Liver (tissue), 9 donors: ENCODE data around the gene CSTPP1. TPM values are rescaled to one million over a fixed set of nuclear protein-coding genes. Genes with fewer than 3 reads are reported as not detected.
"Not testable (repeated sequence)": the region's sequence is repeated elsewhere in the genome, so short reads cannot be mapped to it uniquely, and the experiment has no call there.

Experiments used
- DNase-seq: peaks from one replicate; pipeline ENCODE4 v3.0.0-alpha.2; 2017; ENCODE audit warnings: low spot score
- H3K27ac ChIP-seq, 2 donors: one replicate each; pipeline ENCODE4 v1.7.0; 2013; ENCODE audit warnings: inconsistent platforms in 2 of 2, low read length in 2 of 2, control low read depth in 1 of 2, low read depth in 1 of 2, mild to moderate bottlenecking in 1 of 2
- H3K27me3 ChIP-seq, 4 donors: one replicate each; pipeline versions ENCODE4 v1.6.1 to v1.7.0; 2013; ENCODE audit warnings: low read length in 3 of 4, inconsistent platforms in 1 of 4, mild to moderate bottlenecking in 1 of 4, moderate library complexity in 1 of 4; ENCODE audit not compliant: control insufficient read depth in 4 of 4, insufficient read depth in 4 of 4
- H3K36me3 ChIP-seq, 4 donors: one replicate each; pipeline versions ENCODE4 v1.6.1 to v1.7.0; 2013; ENCODE audit warnings: low read length in 3 of 4, mild to moderate bottlenecking in 3 of 4, low read depth in 1 of 4, moderate library complexity in 1 of 4; ENCODE audit not compliant: control insufficient read depth in 4 of 4, insufficient read depth in 3 of 4
- H3K4me1 ChIP-seq, 4 donors: one replicate each; pipeline versions ENCODE4 v1.6.1 to v1.7.0; 2013; ENCODE audit warnings: low read length in 3 of 4, mild to moderate bottlenecking in 3 of 4, moderate library complexity in 1 of 4; ENCODE audit not compliant: control insufficient read depth in 4 of 4, insufficient read depth in 4 of 4
- H3K4me3 ChIP-seq, 3 donors: one replicate each; pipeline versions ENCODE4 v1.6.1 to v1.7.0; 2013; ENCODE audit warnings: low read length in 3 of 3, control low read depth in 1 of 3, low read depth in 1 of 3, mild to moderate bottlenecking in 1 of 3
- H3K9ac ChIP-seq, 2 donors: one replicate each; pipeline ENCODE4 v1.7.0; 2013; ENCODE audit warnings: low read length in 2 of 2, mild to moderate bottlenecking in 2 of 2, moderate library complexity in 2 of 2, control low read depth in 1 of 2, low read depth in 1 of 2
- H3K9me3 ChIP-seq, 4 donors: one replicate each; pipeline versions ENCODE4 v1.6.1 to v1.7.0; 2013; ENCODE audit warnings: low read length in 3 of 4; ENCODE audit not compliant: control insufficient read depth in 4 of 4
- EGR1 ChIP-seq, 2 donors: IDR thresholded peaks; 2 replicates each; pipeline ENCODE4 v1.6.1; 2016 to 2018; ENCODE audit warnings: antibody characterized with exemption in 2 of 2, low read depth in 2 of 2
- FOXA1 ChIP-seq: IDR thresholded peaks from 2 replicates; pipeline ENCODE4 v1.6.1; 2016; ENCODE audit warnings: antibody characterized with exemption
- GABPA ChIP-seq, 2 donors: IDR thresholded peaks in 1 of 2; conservative IDR thresholded peaks in 1 of 2; 2 replicates each; pipeline ENCODE4 v1.6.1; 2016; ENCODE audit warnings: antibody characterized with exemption in 2 of 2, mild to moderate bottlenecking in 1 of 2, moderate library complexity in 1 of 2
- HNF4G ChIP-seq: IDR thresholded peaks from 2 replicates; pipeline ENCODE4 v1.6.1; 2016; ENCODE audit warnings: antibody characterized with exemption
- JUND ChIP-seq, 2 donors: IDR thresholded peaks; 2 replicates each; pipeline ENCODE4 v1.6.1; 2016; ENCODE audit warnings: antibody characterized with exemption in 2 of 2
- RXRA ChIP-seq, 2 donors: IDR thresholded peaks; 2 replicates each; pipeline ENCODE4 v1.6.1; 2017 to 2018; ENCODE audit warnings: antibody characterized with exemption in 2 of 2, mild to moderate bottlenecking in 1 of 2
- SP1 ChIP-seq: IDR thresholded peaks from 2 replicates; pipeline ENCODE4 v1.6.1; 2018; ENCODE audit warnings: antibody characterized with exemption, mild to moderate bottlenecking
- TAF1 ChIP-seq: conservative IDR thresholded peaks from 2 replicates; pipeline ENCODE4 v1.6.1; 2016; ENCODE audit warnings: antibody characterized with exemption, mild to moderate bottlenecking
- YY1 ChIP-seq: IDR thresholded peaks from 2 replicates; pipeline ENCODE4 v1.6.1; 2016; ENCODE audit warnings: antibody characterized with exemption, mild to moderate bottlenecking
- WGBS: extraction: QIAGEN DNeasy Blood & Tissue Kit; methylation state at CpG from one replicate; pipeline ENCODE4 v1.1.7; 2013; 5-methylcytosine and 5-hydroxymethylcytosine counted together
- polyA plus RNA-seq, 2 donors: library from polyadenylated mRNA; stranded (reverse) in 1 of 2; unstranded in 1 of 2; fragments of 200-250 nt in 1 of 2; fragments of >200 nt in 1 of 2; fragmentation: Nextera tagmentation in 1 of 2; extraction: Ambion mirVana in 1 of 2; gene quantifications; one replicate each; pipeline versions ENCODE4 v1.2.1 to v1.2.3, GENCODE V29; 2013 to 2015
- total RNA-seq, 2 donors: library from RNA; depleted of rRNA; stranded (reverse); fragments of >200 nt; gene quantifications; one replicate each; pipeline ENCODE4 v1.2.3, GENCODE V29; 2014
- TF ChIP-seq, protein P1 (sequence below): fragments of 150-350 bp; IDR thresholded peaks from 2 replicates; pipeline ENCODE4 v1.5.1; 2017; ENCODE audit warnings: improper control_type of control experiment, low read depth, low read length; ENCODE audit not compliant: missing input control
- TF ChIP-seq, protein P2 (sequence below): IDR thresholded peaks from 2 replicates; pipeline ENCODE4 v1.6.1; 2016; ENCODE audit warnings: antibody characterized with exemption
- TF ChIP-seq, protein P3 (sequence below): IDR thresholded peaks from 2 replicates; pipeline ENCODE4 v1.6.1; 2016; ENCODE audit warnings: antibody characterized with exemption
- donor health status: healthy.
- donor health status: healthy.
- donor health status: healthy.
- donor health status: healthy.
- donor health status: healthy.

The CSTPP1 gene
- total and polyA plus RNA-seq, 4 donors: 5.4 to 6.6 (median 5.7) TPM

DNA sequence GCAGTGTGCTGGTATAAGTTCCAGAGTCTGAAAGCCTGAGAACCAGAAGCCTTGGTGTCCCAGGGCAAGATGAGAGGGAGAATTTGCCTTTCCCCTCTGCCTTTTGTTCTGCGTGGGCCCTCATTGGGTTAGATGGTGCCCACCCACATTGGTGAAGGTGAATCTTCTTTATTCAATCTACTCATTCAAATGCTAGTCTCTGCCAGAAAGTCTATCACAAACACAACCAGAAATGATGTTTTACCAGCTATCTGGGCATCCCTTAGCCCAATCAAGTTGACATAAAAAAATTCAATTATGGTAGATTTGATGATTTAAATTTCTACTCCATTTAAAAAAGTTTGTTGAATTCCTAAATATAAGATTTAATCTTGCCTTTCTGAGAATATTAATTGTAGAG is 22.2 kb downstream of the CSTPP1 start:
- Histone ChIP-seq H3K27ac (no peak overlapping the region), H3K9me3 (no peaks in the 10 kb centered on the region), H3K4me3 (no peak overlapping the region), H3K27me3 (no peaks in the 10 kb centered on the region), H3K4me1 (no peaks in the 10 kb centered on the region), H3K9ac (no peak overlapping the region), H3K36me3 (peaks cover 0 to 2% (median under 1%) of the 10 kb centered on the region in 4 donors)
- DNase-seq: no peak
- WGBS: 95% methylated on average over 1 of the region's 1 CpG
- TF ChIP-seq GABPA (IDR thresholded peaks at IDR 0.05 in 1 of 2, conservative IDR thresholded peaks at IDR 0.05 in 1 of 2): no peak
- TF ChIP-seq EGR1 (IDR thresholded peaks at IDR 0.05; ENCODE audit: low read depth in 2 of 2): no peak
- no peak for TF ChIP-seq JUND (IDR thresholded peaks at IDR 0.05)

DNA sequence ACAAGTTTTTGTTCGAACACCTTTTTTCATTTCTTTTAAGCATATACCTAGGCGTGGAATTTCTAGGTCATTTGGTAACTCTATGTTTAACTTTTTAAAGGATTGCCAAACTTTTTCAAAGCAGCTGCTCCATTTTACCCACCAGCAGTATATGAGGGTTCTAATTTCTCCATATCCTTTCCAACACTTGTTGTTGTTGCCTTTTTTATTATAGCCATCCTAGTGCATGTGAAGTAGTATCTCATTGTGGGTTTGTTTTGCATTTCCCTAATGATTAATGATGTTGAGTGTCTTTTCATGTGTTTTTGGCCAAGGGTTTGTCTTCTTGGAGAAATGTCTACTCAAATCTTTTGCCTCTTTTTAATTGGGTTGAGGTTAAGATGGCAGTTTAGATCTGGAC is 24.5 kb downstream of the CSTPP1 start:
- H3K4me3 ChIP-seq: no peak overlapping the region
- H3K27me3 ChIP-seq: no peaks in the 10 kb centered on the region
- no peak overlapping the region for H3K9ac ChIP-seq
- no peaks in the 10 kb centered on the region for H3K4me1 ChIP-seq
- DNase-seq: no peak
- H3K27ac ChIP-seq: no peak overlapping the region
- H3K36me3 ChIP-seq: peaks cover 0 to 2% (median under 1%) of the 10 kb centered on the region in 4 donors
- TF ChIP-seq, protein P1, sequence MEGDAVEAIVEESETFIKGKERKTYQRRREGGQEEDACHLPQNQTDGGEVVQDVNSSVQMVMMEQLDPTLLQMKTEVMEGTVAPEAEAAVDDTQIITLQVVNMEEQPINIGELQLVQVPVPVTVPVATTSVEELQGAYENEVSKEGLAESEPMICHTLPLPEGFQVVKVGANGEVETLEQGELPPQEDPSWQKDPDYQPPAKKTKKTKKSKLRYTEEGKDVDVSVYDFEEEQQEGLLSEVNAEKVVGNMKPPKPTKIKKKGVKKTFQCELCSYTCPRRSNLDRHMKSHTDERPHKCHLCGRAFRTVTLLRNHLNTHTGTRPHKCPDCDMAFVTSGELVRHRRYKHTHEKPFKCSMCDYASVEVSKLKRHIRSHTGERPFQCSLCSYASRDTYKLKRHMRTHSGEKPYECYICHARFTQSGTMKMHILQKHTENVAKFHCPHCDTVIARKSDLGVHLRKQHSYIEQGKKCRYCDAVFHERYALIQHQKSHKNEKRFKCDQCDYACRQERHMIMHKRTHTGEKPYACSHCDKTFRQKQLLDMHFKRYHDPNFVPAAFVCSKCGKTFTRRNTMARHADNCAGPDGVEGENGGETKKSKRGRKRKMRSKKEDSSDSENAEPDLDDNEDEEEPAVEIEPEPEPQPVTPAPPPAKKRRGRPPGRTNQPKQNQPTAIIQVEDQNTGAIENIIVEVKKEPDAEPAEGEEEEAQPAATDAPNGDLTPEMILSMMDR: no peak
- TF ChIP-seq YY1: no peak
- no peak for TF ChIP-seq RXRA (IDR thresholded peaks at IDR 0.05)
- TF ChIP-seq EGR1 (IDR thresholded peaks at IDR 0.05; ENCODE audit: low read depth in 2 of 2): no peak
- TF ChIP-seq, protein P2, sequence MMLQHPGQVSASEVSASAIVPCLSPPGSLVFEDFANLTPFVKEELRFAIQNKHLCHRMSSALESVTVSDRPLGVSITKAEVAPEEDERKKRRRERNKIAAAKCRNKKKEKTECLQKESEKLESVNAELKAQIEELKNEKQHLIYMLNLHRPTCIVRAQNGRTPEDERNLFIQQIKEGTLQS: no peak
- no peak for TF ChIP-seq TAF1
- TF ChIP-seq, protein P3, sequence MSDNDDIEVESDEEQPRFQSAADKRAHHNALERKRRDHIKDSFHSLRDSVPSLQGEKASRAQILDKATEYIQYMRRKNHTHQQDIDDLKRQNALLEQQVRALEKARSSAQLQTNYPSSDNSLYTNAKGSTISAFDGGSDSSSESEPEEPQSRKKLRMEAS: no peak
- TF ChIP-seq HNF4G: no peak
- 97% methylated on average over 2 of the region's 2 CpGs for WGBS
- H3K9me3 ChIP-seq: no peaks in the 10 kb centered on the region

DNA sequence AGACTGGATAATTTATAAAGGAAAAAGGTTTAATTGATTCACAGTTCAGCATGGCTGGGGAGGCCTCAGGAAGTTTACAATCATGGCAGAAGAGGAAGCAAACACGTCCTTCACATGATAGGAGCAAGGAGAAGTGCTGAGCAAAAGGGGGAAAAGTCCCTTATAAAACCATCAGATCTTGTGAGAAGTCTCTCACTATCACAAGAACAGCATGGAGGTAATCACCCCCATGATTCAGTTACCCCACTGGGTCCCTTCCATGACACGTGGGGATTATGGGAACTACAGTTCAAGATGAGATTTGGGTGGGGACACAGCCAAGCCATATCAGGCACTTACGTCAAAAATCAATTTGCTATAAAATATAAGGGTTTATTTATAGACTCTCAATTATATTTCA is 25.3 kb downstream of the CSTPP1 start:
- not testable (repeated sequence) for H3K4me1 ChIP-seq, H3K9me3 ChIP-seq, H3K27ac ChIP-seq, DNase-seq, H3K4me3 ChIP-seq, H3K36me3 ChIP-seq, H3K27me3 ChIP-seq, H3K9ac ChIP-seq
- 77% methylated on average over 3 of the region's 3 CpGs for WGBS

DNA sequence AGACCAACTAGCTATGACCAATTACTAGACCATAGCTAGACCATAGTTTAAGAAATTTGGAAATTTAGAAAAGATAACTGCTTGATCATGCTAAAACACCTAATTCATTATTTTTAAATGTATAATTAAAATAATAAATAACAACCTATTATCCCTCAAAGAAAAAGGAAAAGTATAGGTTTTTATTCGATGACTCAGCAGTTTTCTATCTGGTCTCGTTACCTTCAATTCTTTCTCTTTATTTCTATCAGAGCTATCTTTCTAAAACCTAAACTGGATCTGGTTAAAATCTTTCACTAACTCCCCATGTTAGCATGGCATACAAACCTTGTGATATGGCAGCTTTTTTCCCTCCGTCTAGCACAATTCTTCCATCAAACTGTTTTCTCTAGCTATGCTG is 27.3 kb downstream of the CSTPP1 start:
- Histone ChIP-seq H3K27me3 (no peaks in the 10 kb centered on the region), H3K4me1 (no peaks in the 10 kb centered on the region), H3K27ac (no peak overlapping the region), H3K36me3 (no peaks in the 10 kb centered on the region), H3K4me3 (no peak overlapping the region), H3K9me3 (no peaks in the 10 kb centered on the region), H3K9ac (no peak overlapping the region)
- WGBS: 96% methylated on average over 3 of the region's 3 CpGs
- no peak for DNase-seq
- TF ChIP-seq FOXA1 (no peak), EGR1 (IDR thresholded peaks at IDR 0.05; ENCODE audit: low read depth in 2 of 2) (no peak), SP1 (no peak)
- TF ChIP-seq, protein P2: no peak
- TF ChIP-seq, protein P1: no peak
